Measurements from ENCODE around the gene EDA. TPM values are rescaled to one million over a fixed set of nuclear protein-coding genes. Genes with fewer than 3 reads are reported as not detected.

Gene EDA
- total RNA-seq, 3 donors from 2014 or later (not counting 1 experiment from before 2014, with no cell fraction given): 0.50 to 0.65 TPM; not detected in 1

GRCh38 chrX:70038951-70039350 lies 423.0 kb downstream of the EDA start:
- no peak for ATAC-seq
- DNase-seq: no peak
- no peaks in the 10 kb centered on the region for H3K36me3 Mint-ChIP-seq
- no peak overlapping the region for H3K27ac Mint-ChIP-seq
- peaks cover 0 to 8% of the 10 kb centered on the region in 2 donors for H3K27me3 Mint-ChIP-seq (ENCODE audit: low read depth in 2 of 2)
- H3K4me1 Mint-ChIP-seq: no peaks in the 10 kb centered on the region
- no peaks in the 10 kb centered on the region for H3K9me3 Mint-ChIP-seq
- Histone ChIP-seq H3K36me3 (ENCODE audit: control insufficient read depth, insufficient read depth, low read length) (no peaks in the 10 kb centered on the region), H3K27me3 (ENCODE audit: control insufficient read depth, insufficient read depth, low read length) (no peaks in the 10 kb centered on the region), H3K4me3 (ENCODE audit: low read length) (no peak overlapping the region), H3K9me3 (ENCODE audit: control insufficient read depth, insufficient read depth, low read length) (no peaks in the 10 kb centered on the region), H3K27ac (ENCODE audit: low read length) (no peak overlapping the region), H3K4me1 (ENCODE audit: control insufficient read depth, insufficient read depth, low read length) (no peaks in the 10 kb centered on the region)
- 86% methylated on average over 1 of the region's 1 CpG for WGBS (ENCODE audit: insufficient coverage)
- TF ChIP-seq CTCF (IDR thresholded peaks at IDR 0.05): no peak
- intact Hi-C loops (cut with micrococcal nuclease): no loop called here
- H3K4me3 Mint-ChIP-seq: no peak overlapping the region

- no peaks in the 10 kb centered on the region for H3K9me3 ChIP-seq (ENCODE audit: control insufficient read depth, insufficient read depth, low read length)
- ATAC-seq: no peak
- TF ChIP-seq CTCF (IDR thresholded peaks at IDR 0.05): no peak
- no peaks in the 10 kb centered on the region for H3K36me3 ChIP-seq (ENCODE audit: control insufficient read depth, insufficient read depth, low read length)
- H3K4me3 Mint-ChIP-seq: no peak overlapping the region
- no peaks in the 10 kb centered on the region for H3K27me3 ChIP-seq (ENCODE audit: control insufficient read depth, insufficient read depth, low read length)
- 97% methylated on average over 2 of the region's 2 CpGs for WGBS (ENCODE audit: insufficient coverage)
- H3K27me3 Mint-ChIP-seq (ENCODE audit: low read depth in 2 of 2): peaks cover 1 to 13% of the 10 kb centered on the region in 2 donors
- H3K4me1 ChIP-seq (ENCODE audit: control insufficient read depth, insufficient read depth, low read length): no peaks in the 10 kb centered on the region
- H3K36me3 Mint-ChIP-seq: no peaks in the 10 kb centered on the region
- H3K4me1 Mint-ChIP-seq: no peaks in the 10 kb centered on the region
- intact Hi-C loops (cut with micrococcal nuclease): no loop called here
- H3K27ac Mint-ChIP-seq: no peak overlapping the region
- no peaks in the 10 kb centered on the region for H3K9me3 Mint-ChIP-seq
- no peak for DNase-seq
- no peak overlapping the region for H3K4me3 ChIP-seq (ENCODE audit: low read length)
- no peak overlapping the region for H3K27ac ChIP-seq (ENCODE audit: low read length)
These were observed 423.8 kb downstream of the EDA start for GRCh38 chrX:70039758-70040157.

GRCh38 chrX:70041993-70042392 lies 426.1 kb downstream of the EDA start:
- H3K27ac ChIP-seq (ENCODE audit: low read length): no peak overlapping the region
- no peaks in the 10 kb centered on the region for H3K9me3 ChIP-seq (ENCODE audit: control insufficient read depth, insufficient read depth, low read length)
- no peak for TF ChIP-seq CTCF (IDR thresholded peaks at IDR 0.05)
- no peaks in the 10 kb centered on the region for H3K4me1 Mint-ChIP-seq
- no peak for ATAC-seq
- no peak for DNase-seq
- intact Hi-C loops (cut with micrococcal nuclease): no loop called here
- H3K27ac Mint-ChIP-seq: no peak overlapping the region
- H3K36me3 Mint-ChIP-seq: no peaks in the 10 kb centered on the region
- H3K4me3 Mint-ChIP-seq: no peak overlapping the region
- no peaks in the 10 kb centered on the region for H3K36me3 ChIP-seq (ENCODE audit: control insufficient read depth, insufficient read depth, low read length)
- no peak overlapping the region for H3K4me3 ChIP-seq (ENCODE audit: low read length)
- no peaks in the 10 kb centered on the region for H3K4me1 ChIP-seq (ENCODE audit: control insufficient read depth, insufficient read depth, low read length)
- H3K27me3 Mint-ChIP-seq (ENCODE audit: low read depth in 2 of 2): peaks cover 5 to 17% of the 10 kb centered on the region in 2 donors
- H3K27me3 ChIP-seq (ENCODE audit: control insufficient read depth, insufficient read depth, low read length): no peaks in the 10 kb centered on the region
- 83% methylated on average over 6 of the region's 6 CpGs for WGBS (ENCODE audit: insufficient coverage)
- H3K9me3 Mint-ChIP-seq: no peaks in the 10 kb centered on the region
